HG03045 (cell line): Measurements from ENCODE around the gene ARHGAP42.

Source experiments
- ATAC-seq: cut with Tn5 transposase; IDR thresholded peaks from one replicate; pipeline ENCODE4 v1.9.1; 2021; ENCODE audit warnings: mild to moderate bottlenecking, moderate library complexity; ENCODE audit not compliant: unreplicated experiment

The ARHGAP42 gene

DNA sequence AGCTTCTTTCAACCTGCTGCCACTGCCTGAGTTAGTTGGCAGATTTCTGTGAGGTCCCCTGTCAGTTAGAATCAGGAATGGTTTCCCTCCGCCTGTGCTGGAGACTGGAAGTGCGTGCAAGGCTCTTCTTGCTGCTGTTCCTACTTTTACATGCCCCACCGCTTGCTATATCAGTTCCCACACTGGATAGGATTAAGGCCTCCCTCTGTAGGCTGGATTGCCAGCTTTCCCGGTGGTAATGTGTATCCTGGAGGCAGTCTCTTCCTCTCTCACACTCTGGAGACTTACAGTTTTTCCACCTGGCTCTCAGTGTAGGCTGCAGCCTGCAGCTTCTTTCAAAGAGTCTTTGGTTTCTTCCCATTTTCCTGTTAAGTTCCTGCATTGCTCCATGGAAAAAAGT lies 66.5 kb downstream of the ARHGAP42 start:
- ATAC-seq, result no peak

DNA sequence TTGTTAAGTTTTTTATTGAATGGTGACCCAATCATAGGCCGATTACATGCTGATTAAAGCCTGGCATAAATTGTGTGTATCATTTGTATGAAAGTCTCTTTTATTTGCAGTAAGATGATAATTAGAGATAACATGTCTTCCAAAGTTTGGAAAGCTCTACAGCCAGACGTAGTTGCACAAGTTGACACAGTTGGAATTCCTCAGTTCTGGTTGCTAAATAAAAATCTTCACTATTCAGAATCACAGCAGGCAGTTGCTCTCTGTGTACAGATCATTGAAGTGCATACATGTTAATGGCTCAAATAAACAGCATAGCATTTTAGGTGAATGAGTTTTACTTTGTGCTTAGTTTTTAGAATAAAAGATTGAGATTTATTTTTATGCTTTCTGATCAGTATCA lies 69.5 kb downstream of the ARHGAP42 start:
- no peak for ATAC-seq

GRCh38 chr11:100757646-100758045 lies 70.6 kb downstream of the ARHGAP42 start:
- ATAC-seq, result no peak

GRCh38 chr11:100759106-100759505 lies 72.0 kb downstream of the ARHGAP42 start:
- ATAC-seq, result no peak

- ATAC-seq, result no peak
Observed at GRCh38 chr11:100759856-100760255, 72.8 kb downstream of the ARHGAP42 start.

- ATAC-seq, result no peak
Observed at GRCh38 chr11:100760744-100761143, 73.7 kb downstream of the ARHGAP42 start.

DNA sequence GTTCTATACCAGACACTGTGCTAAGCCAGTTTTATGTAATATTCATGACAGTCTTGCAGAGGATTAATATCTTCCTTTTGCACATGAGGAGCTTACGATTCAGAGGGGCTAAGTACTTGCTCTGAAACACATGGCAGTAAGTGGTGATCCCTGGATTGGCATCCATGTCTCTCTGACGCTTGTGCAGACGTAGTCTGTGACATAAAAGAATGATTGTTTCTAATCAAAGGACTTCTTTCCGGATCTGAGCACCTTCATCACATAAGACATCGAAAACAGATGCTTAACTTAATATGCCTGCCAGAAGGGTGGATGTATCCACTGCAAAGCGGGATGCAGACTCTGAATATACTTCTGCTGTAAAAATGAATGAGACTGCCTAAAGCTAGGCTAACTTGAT lies 74.8 kb downstream of the ARHGAP42 start:
- no peak for ATAC-seq

DNA sequence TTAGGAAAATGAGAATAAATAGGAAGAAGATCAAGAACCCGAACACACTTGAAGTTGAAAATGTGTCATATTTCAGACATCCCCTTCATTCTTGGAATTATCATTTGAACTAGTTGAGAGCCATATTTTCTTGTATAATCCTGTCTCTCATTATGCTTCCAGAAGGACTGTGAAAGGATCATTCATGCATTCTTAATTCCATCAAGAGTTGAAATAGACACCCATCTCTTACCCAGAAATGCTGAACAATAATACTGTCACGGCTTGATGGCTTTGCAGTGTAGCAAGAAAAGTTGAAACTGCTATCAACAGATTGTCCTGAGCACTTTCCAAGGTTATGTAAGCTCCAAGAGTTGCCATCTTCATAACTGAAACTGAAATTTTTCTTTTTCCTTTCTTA lies 79.7 kb downstream of the ARHGAP42 start:
- no peak for ATAC-seq

DNA sequence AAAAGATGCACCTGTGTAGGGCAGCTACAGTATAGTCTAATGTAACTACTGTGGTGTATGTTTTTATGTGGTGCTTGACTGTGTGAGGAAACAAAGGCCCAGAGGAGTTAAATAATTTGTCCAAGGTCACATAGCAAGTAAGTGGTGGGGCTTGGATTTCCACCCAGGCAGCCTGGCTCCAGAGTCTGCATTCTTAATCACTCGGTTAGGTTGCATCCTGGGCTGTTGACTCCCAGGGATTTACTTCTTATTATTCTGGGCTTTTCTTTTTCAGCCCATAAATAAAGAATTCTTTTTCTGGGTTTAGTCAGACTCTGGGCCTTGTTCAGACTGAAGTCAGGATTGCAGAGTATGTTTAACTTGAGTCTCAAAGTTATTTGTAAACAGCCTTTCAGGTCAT lies 82.1 kb downstream of the ARHGAP42 start:
- no peak for ATAC-seq

- no peak for ATAC-seq
Observed at GRCh38 chr11:100769617-100770016, 82.5 kb downstream of the ARHGAP42 start.

DNA sequence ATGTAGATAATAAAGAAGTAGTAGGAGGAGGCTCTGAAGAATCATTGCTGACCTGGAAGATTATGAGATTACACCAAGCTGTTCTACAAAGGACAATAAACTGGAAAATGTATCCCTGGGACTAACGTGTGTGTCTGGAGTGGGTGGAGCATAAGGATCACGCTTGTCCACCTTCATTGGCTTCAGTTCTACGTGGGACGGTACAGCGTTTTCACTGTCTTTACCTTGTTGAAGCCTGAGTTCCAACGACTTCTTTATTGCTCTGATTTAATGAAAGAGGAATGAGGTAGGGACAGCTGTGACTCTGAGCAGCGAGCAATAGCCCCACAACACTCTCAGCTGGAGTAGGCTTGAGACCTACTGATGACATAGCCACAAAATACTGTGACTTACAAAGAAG lies 87.0 kb downstream of the ARHGAP42 start:
- ATAC-seq, result no peak

DNA sequence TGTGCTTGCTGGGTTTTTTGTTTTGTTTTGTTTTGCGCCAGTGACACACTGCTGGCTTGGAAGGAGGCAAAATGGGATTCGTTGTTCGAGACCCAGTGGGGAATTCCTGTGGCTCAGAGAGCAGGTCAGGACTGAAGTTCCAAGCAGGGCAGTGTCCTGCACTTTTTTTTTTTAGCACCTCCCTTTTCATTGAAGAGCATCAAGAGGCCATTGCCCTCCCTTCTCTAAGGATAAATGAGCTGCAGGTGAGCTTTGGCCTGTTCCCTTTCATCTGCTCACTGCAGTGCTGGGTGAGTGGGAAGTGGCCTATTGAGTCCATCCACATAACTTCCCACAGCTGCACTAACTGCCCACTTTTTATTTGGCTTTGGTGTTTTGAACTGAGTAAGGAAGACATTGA lies 87.8 kb downstream of the ARHGAP42 start:
- no peak for ATAC-seq

- ATAC-seq, result no peak
Observed at GRCh38 chr11:100776212-100776896, 89.3 kb downstream of the ARHGAP42 start.

GRCh38 chr11:100777103-100777502 lies 90.0 kb downstream of the ARHGAP42 start:
- no peak for ATAC-seq

DNA sequence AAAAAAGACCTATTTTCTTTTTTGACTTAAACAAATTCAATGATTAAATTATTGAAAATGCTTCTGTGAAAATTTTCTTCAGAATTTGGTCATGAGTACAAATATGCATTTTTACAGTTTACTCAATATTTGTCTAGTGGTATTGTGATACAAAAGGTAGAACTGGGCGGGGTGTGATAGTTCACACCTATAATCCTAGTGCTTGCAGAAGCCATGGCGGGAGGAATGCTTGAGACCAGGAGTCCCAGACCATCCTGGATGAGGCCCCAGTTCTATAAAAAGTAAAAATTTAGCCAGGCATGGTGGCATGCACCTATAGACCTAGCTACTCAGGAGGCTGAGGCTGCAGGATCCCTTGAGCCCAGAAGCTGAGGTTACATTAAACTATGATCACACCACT lies 90.6 kb downstream of the ARHGAP42 start:
- ATAC-seq, result no peak

DNA sequence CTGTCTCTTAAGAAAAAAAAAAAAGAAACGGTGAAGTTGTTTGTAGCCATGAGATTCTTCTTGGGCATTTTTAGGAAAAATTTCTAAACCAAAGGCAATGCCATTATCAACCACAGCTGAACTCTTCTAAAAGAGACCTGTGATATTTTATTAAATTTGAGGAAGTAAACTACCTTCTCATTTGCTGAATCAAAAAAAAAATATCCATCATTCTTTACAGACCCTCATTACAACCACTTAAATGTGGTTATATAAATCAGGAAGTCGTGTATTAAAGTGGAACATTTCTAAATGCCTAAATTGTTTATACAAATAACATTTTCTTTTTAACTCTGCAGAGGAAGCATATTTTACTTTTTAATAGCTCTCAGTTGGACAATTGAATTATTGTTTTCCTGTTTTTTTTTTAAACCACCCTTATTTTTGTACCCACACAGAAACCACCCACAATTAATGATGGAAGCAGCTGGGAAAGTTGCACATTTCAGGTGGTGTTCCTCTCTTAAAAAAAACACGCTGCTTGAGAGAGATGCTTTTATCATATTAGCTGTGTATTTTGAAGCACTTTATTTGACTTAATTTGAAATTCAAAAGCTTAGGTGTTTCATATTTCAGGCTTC lies 91.2 kb downstream of the ARHGAP42 start:
- no peak for ATAC-seq

DNA sequence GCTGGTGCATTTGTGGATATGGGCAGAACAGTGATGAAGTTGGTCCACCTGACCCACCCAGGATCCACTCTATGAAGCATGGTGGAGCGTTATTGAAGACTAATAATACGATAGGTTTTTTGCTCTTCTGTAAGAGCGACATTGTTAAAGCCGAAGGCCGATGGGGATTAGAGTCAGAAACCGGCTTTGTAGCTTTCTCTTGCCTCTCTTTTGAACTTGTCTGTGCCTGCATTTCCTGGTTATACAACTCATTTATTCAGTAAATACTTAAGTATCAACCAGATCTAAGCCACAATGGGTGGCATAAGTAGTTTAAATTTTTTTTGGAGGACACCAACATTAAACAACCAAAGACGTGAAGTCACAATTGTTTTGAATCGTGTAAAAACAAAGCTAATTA lies 93.4 kb downstream of the ARHGAP42 start:
- no peak for ATAC-seq

- ATAC-seq, result no peak
Observed at GRCh38 chr11:100785148-100785983, 98.3 kb downstream of the ARHGAP42 start.

- ATAC-seq, result no peak
Observed at GRCh38 chr11:100788561-100789295, 101.6 kb downstream of the ARHGAP42 start.

DNA sequence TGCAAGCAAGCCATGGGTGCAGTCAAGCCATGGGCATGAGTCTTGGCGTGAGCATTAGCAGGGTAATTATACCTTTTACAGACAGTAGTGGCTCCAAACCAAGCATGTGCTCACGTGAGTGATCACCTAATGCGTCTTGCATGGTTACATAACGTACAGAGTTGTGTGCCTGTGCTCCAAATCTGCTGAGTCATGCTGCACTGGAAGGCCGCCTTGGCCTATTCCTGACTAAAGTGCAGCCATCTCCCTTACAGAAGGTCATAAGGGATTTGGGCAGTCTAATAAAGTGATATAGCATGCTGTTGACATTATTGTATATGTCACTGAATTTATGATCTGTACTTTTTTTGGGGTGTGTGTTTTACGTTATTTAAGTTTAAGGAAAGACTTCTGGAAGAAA lies 102.4 kb downstream of the ARHGAP42 start:
- ATAC-seq, result no peak

DNA sequence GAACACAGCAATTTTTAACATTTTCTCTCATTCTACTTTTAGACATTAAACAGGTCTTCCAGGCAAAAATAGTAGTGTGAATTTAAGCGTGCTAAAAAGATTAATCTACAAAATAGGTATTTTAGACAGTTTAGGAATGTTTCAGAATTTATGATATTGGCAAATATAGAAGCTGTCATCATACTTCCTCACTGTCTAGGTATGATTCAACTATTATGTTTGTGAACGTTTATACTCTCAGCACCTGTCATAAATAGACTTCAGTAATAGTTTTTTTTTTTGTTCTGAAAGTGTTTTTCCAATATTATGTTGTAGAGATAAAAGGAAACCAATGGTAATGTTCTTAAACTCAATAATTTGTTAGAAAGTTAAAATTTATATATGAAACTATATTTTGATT lies 103.0 kb downstream of the ARHGAP42 start:
- no peak for ATAC-seq
